ENCODE results near the gene CTXN1.
"Not testable (repeated sequence)": the region's sequence is repeated elsewhere in the genome, so short reads cannot be mapped to it uniquely, and the experiment has no call there.

The CTXN1 gene

GRCh38 chr19:7947939-7948338 lies 22.0 kb upstream of the CTXN1 start:
- in situ Hi-C loops (cut with HindIII; ENCODE audit: low sequenced_read_pairs): no loop called here

GRCh38 chr19:7944177-7944761 lies 18.3 kb upstream of the CTXN1 start:
- in situ Hi-C loops (cut with HindIII; ENCODE audit: low sequenced_read_pairs): no loop called here

- in situ Hi-C loops (cut with HindIII; ENCODE audit: low sequenced_read_pairs): no loop called here
Measured at GRCh38 chr19:7943444-7944176, 17.7 kb upstream of the CTXN1 start, which contains the start of gene TIMM44. Gene TIMM44, minus strand, starts transcription at chr19:7943666. Its CDS starts 15 bp downstream, at chr19:7943651.

GRCh38 chr19:7942981-7943443 lies 17.1 kb upstream of the CTXN1 start:
- in situ Hi-C loops (cut with HindIII; ENCODE audit: low sequenced_read_pairs): no loop called here

GRCh38 chr19:7941895-7942596 lies 16.1 kb upstream of the CTXN1 start:
- in situ Hi-C loops (cut with HindIII; ENCODE audit: low sequenced_read_pairs): no loop called here

- in situ Hi-C loops (cut with HindIII; ENCODE audit: low sequenced_read_pairs): no loop called here
Measured at GRCh38 chr19:7940841-7941240, 14.9 kb upstream of the CTXN1 start.

- in situ Hi-C loops (cut with HindIII; ENCODE audit: low sequenced_read_pairs): no loop called here
Measured at GRCh38 chr19:7934766-7935165, 8.8 kb upstream of the CTXN1 start.

GRCh38 chr19:7933828-7934725 lies 8.1 kb upstream of the CTXN1 start:
- in situ Hi-C loops (cut with HindIII; ENCODE audit: low sequenced_read_pairs): no loop called here

GRCh38 chr19:7933411-7933810 lies 7.5 kb upstream of the CTXN1 start:
- in situ Hi-C loops (cut with HindIII; ENCODE audit: low sequenced_read_pairs): no loop called here

- in situ Hi-C loops (cut with HindIII; ENCODE audit: low sequenced_read_pairs): no loop called here
Measured at GRCh38 chr19:7932930-7933300, 7.0 kb upstream of the CTXN1 start.

- in situ Hi-C loops (cut with HindIII; ENCODE audit: low sequenced_read_pairs): no loop called here
Measured at GRCh38 chr19:7932276-7932929, 6.5 kb upstream of the CTXN1 start.

- in situ Hi-C loops (cut with HindIII; ENCODE audit: low sequenced_read_pairs): no loop called here
Measured at GRCh38 chr19:7931221-7932061, 5.5 kb upstream of the CTXN1 start.

- in situ Hi-C loops (cut with HindIII; ENCODE audit: low sequenced_read_pairs): no loop called here
Measured at GRCh38 chr19:7930765-7931164, 4.8 kb upstream of the CTXN1 start.

- in situ Hi-C loops (cut with HindIII; ENCODE audit: low sequenced_read_pairs): not testable (repeated sequence)
Measured at GRCh38 chr19:7930030-7930429, 4.1 kb upstream of the CTXN1 start.

GRCh38 chr19:7928741-7929701 lies 3.1 kb upstream of the CTXN1 start:
- in situ Hi-C loops (cut with HindIII; ENCODE audit: low sequenced_read_pairs): no loop called here

- in situ Hi-C loops (cut with HindIII; ENCODE audit: low sequenced_read_pairs): no loop called here
Measured at GRCh38 chr19:7928334-7928706, 2.4 kb upstream of the CTXN1 start.

GRCh38 chr19:7927605-7928333 lies 1.8 kb upstream of the CTXN1 start:
- in situ Hi-C loops (cut with HindIII; ENCODE audit: low sequenced_read_pairs): no loop called here
